GM12873 (cell line): Measurements from ENCODE around the gene CREB5.

Experiments used
- TF ChIP-seq, protein P1 (sequence below): IDR thresholded peaks from 2 replicates; pipeline ENCODE4 v1.5.1; 2012; ENCODE audit warnings: low read depth, mild to moderate bottlenecking, moderate library complexity, low read length, control low read depth; ENCODE audit not compliant: insufficient read depth; ENCODE audit errors: missing control alignments

Gene CREB5

DNA sequence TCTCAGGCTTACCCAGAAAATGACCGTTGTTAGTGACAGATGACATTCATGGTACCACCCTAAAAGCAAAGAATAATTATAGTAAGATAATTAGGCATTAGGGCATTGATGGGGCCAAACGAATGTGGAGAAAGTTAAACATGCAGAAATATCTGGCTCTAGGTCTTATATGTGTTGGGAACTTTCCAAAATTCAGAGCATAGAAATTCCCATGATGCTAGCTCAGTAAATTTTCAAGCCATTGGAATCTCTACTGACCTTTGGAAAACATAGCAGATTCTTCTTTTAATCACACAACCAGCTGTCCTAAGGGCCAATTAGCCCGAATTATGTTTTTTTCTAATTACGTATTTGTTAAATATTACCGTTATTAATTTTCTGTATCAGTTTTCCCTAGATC, 136.1 kb downstream of the CREB5 start:
- TF ChIP-seq, protein P1, sequence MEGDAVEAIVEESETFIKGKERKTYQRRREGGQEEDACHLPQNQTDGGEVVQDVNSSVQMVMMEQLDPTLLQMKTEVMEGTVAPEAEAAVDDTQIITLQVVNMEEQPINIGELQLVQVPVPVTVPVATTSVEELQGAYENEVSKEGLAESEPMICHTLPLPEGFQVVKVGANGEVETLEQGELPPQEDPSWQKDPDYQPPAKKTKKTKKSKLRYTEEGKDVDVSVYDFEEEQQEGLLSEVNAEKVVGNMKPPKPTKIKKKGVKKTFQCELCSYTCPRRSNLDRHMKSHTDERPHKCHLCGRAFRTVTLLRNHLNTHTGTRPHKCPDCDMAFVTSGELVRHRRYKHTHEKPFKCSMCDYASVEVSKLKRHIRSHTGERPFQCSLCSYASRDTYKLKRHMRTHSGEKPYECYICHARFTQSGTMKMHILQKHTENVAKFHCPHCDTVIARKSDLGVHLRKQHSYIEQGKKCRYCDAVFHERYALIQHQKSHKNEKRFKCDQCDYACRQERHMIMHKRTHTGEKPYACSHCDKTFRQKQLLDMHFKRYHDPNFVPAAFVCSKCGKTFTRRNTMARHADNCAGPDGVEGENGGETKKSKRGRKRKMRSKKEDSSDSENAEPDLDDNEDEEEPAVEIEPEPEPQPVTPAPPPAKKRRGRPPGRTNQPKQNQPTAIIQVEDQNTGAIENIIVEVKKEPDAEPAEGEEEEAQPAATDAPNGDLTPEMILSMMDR, result no peak

DNA sequence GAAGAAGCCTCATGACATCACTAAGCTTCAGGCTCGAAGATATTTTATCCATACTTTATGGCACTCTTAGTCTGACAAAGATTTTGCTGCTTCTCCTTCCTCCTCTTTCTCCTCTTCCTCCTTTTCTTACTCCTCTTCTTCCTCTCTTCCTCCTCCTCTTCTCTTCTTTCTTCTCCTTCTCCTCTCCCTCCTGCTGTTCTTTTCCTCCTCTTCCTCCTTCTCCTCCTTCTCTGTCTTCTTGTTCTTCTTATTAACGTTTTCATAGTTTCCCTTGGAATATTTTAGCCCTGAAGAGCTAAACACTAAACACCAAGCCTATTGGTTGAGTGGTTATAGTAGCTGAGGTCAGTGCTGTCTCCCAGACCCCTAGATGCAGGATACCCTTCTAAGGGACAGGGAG, 137.7 kb downstream of the CREB5 start:
- TF ChIP-seq, protein P1, result no peak

DNA sequence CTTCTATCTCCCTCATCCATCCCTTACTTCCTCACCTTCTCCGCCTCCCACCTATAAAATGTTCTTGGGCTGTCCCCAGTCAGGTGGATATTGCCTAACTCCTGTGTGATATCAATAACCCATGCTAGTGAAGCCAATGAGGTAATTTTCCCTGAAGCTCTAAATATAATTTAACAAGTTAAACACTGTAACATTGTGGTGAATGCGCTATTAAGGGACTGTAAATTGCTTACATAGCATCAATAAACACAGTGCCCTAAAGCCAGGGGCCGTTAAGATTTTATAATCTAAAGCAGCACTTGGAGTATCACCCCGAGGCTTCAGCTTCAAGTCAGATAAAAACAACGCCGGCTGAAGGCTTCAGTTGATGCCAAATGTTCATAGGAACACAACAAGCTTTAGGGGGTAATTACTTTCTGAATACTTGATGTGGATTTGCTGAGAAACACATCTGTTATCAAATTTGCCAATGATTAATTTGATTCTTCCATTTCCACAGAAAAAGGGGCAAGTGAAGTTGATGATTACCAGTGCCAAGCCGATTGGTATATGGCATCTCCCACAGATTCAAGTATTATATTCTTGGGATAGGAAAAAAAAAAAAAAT, 138.4 kb downstream of the CREB5 start:
- TF ChIP-seq, protein P1, result no peak

DNA sequence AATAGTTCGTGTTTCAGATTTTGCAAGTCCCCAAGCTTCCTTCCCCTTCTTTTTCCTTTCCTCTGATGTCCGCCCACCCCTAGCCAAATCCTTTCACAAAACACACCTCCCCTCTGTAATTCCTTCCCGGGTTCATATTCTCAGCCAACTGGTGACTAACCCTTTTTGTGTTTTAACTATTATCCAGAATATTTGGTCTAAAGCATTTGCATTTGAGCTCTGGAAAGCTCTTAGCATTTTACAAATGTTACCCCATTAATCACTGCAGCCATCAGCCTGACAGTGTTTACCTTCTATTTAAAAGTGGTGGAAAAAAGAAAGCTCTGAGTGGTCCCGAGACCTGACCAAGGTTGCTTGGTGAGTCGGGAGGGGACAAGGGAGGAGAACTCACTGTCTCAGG, 139.0 kb downstream of the CREB5 start:
- TF ChIP-seq, protein P1, result no peak

DNA sequence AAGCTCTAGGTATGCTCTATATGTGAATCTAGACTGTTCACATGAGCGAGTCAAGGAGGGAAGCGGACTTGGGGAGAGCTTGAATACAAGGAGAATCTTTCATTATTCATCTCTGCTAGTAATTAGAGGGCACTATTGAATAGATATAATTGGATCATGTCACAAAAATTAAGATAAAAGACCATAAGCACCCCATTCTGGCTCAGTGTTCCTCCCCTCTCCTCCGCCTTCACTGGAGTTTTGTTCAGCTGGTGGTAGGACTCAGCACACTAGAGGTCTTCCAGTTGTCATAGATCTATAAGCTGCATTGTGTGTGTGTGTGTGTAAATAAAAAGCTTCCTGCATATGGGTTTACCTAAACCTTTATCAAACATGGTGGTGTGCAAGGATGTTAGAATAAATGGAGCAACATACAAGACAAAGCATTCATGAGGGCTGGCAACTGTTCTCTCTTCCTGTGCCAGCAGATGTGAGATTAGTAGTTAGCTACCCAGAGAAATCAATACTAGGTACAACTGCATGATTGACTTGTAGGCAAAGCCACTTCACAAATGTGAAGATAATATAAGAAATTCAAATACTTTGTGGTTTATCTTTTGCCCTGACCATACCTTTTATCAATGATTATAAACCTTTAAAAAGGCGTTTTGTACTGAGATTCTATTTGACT, 142.6 kb downstream of the CREB5 start:
- TF ChIP-seq, protein P1, result no peak

DNA sequence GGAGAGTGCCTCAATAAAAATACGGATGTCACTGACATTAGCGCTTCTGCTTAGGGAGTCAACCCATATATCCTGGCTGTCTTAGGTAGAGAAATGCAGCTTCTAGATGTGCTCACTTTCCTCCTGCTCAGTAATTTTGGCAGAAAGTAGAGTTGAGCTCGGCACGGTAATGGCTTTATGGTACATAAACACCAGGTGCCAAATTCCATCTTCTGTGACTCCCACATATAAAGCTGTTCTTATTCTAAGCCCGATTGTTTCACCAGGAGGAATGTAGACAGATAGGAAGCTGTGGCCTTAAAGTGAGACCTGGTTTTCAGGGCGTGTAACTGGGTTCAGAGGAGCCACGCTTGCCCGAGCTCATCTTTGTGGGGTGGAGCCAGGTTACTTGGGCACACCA, 143.7 kb downstream of the CREB5 start:
- TF ChIP-seq, protein P1, result no peak

DNA sequence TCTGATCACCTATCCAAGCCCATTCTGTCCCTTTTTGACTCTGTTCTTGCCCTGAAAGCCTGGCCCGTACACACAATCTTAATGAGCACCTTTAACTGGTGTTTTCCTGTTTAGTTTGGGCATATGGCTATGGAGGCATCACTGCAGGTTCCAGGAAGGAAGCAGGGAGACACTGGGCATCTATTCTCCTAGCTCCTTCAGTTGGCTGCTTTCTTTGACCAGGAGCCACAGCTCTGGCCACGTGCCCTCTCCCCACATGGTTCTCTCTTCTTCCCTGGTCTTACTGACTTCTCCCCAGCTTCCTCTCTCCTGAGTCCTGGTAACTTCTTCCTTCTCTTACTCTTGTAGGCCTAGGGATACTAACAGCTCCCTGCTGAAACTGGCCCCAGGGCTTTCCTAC, 144.4 kb downstream of the CREB5 start:
- TF ChIP-seq, protein P1, result no peak
